Endothelial cell of umbilical vein (primary cell): ENCODE measurements around the gene PLPP1. TPM values are rescaled to one million over a fixed set of nuclear protein-coding genes. Genes with fewer than 3 reads are reported as not detected.

ENCODE experiments used
- BruUV-seq: library from RNA; stranded (reverse); fragments of 400-500 nt; replicated peaks from 2 replicates; lab custom pipeline; 2021; lab: Mats Ljungman, UMichigan
- CTCF ChIA-PET: fragments of 300-600, 350-600 bp; sonication (Branson Sonifier 250); formaldehyde crosslinking; loops from one replicate; lab custom pipeline; 2021; ENCODE audit warnings: antibody characterized with exemption, inconsistent platforms; lab: Charles Lee
- POLR2A ChIA-PET: fragments of 300-600, 350-600 bp; sonication (Branson Sonifier 250); formaldehyde crosslinking; loops from one replicate; lab custom pipeline; 2021; ENCODE audit warnings: antibody characterized with exemption, inconsistent platforms; lab: Charles Lee
- DNase-seq: peaks from one replicate; pipeline ENCODE4 v3.0.0-alpha.2; 2011; ENCODE audit warnings: low read depth, low spot score
- FAIRE-seq: peaks from 2 replicates; lab custom pipeline; 2011; peaks lifted over from hg19 to GRCh38; lab: Jason Lieb, UNC
- H2AFZ ChIP-seq: 2 replicates; pipeline ENCODE4 v1.6.0; 2012; ENCODE audit warnings: low read depth, low read length, control low read depth, inconsistent platforms
- H3K27ac ChIP-seq: 2 replicates; pipeline ENCODE4 v1.5.1; 2011; ENCODE audit warnings: low read depth, mild to moderate bottlenecking, control low read depth, low read length, moderate library complexity; ENCODE audit not compliant: insufficient read depth
- H3K27me3 ChIP-seq, 2 experiments: 2 replicates each; pipeline versions ENCODE4 v1.6.0 to v1.6.1; 2011; ENCODE audit warnings: low read length in 2 of 2, mixed read lengths in 1 of 2; ENCODE audit not compliant: control insufficient read depth in 2 of 2, insufficient read depth in 2 of 2
- H3K36me3 ChIP-seq, 2 experiments: 2 replicates in 1 of 2; 3 replicates in 1 of 2; pipeline ENCODE4 v1.5.1; 2011; ENCODE audit warnings: low read length in 2 of 2, mild to moderate bottlenecking in 1 of 2, moderate library complexity in 1 of 2; ENCODE audit not compliant: control insufficient read depth in 2 of 2, insufficient read depth in 2 of 2; ENCODE audit errors: extremely low read depth in 1 of 2
- H3K4me1 ChIP-seq: 3 replicates; pipeline ENCODE4 v1.5.1; 2011; ENCODE audit warnings: mild to moderate bottlenecking, low read length; ENCODE audit not compliant: control insufficient read depth, insufficient read depth; ENCODE audit errors: extremely low read depth
- H3K4me2 ChIP-seq: 2 replicates; pipeline ENCODE4 v1.6.1; 2011; ENCODE audit warnings: low read length, control low read depth, mixed read lengths; ENCODE audit not compliant: insufficient read depth
- H3K4me3 ChIP-seq, 3 experiments: fragments of 200-600 bp in 1 of 3; sonication (generic), shearing (Covaris generic) in 1 of 3; replicated peaks in 1 of 3; 2 replicates each; pipeline ENCODE4 v1.5.1; 2011 to 2016; ENCODE audit warnings: control low read depth in 3 of 3, low read length in 3 of 3, mild to moderate bottlenecking in 2 of 3, inconsistent platforms in 1 of 3, low read depth in 1 of 3, moderate library complexity in 1 of 3; ENCODE audit not compliant: insufficient read depth in 1 of 3
- H3K79me2 ChIP-seq: 2 replicates; pipeline ENCODE4 v1.6.0; 2012; ENCODE audit warnings: low read length, inconsistent platforms; ENCODE audit not compliant: control insufficient read depth, insufficient read depth
- H3K9ac ChIP-seq: replicated peaks from 2 replicates; pipeline ENCODE3; 2011; ENCODE audit warnings: low read length, control low read depth; ENCODE audit not compliant: insufficient read depth; ENCODE audit errors: extremely low read depth
- H3K9me1 ChIP-seq: replicated peaks from 3 replicates; pipeline ENCODE4 v1.6.0; 2011; ENCODE audit warnings: mild to moderate bottlenecking, low read length; ENCODE audit not compliant: control insufficient read depth, insufficient read depth; ENCODE audit errors: extremely low read depth
- H3K9me3 ChIP-seq: replicated peaks from 2 replicates; pipeline ENCODE4 v1.5.1; 2012; ENCODE audit warnings: low read length, inconsistent platforms; ENCODE audit not compliant: control insufficient read depth, insufficient read depth
- H4K20me1 ChIP-seq: replicated peaks from 2 replicates; pipeline ENCODE3; 2011; ENCODE audit warnings: mild to moderate bottlenecking, low read length; ENCODE audit not compliant: control insufficient read depth, insufficient read depth; ENCODE audit errors: extremely low read depth
- EZH2 ChIP-seq: IDR thresholded peaks from 2 replicates; pipeline ENCODE4 v1.6.1; 2012; ENCODE audit warnings: borderline replicate concordance, low read depth, mild to moderate bottlenecking, moderate library complexity, low read length, inconsistent platforms; ENCODE audit not compliant: severe bottlenecking
- GATA2 ChIP-seq: IDR thresholded peaks from 2 replicates; pipeline ENCODE4 v1.7.0; 2011; ENCODE audit warnings: low read depth, mild to moderate bottlenecking, moderate library complexity, mixed read lengths, low read length; ENCODE audit not compliant: insufficient read length, insufficient read depth
- JUN ChIP-seq: IDR thresholded peaks from 2 replicates; pipeline ENCODE4 v1.6.1; 2011; ENCODE audit warnings: borderline replicate concordance, low read depth; ENCODE audit not compliant: insufficient read length, insufficient read depth
- MYC ChIP-seq: IDR thresholded peaks from one replicate; pipeline ENCODE4 v1.6.1; 2011; ENCODE audit warnings: mild to moderate bottlenecking, low read depth, low read length
- POLR2A ChIP-seq: IDR thresholded peaks from 2 replicates; pipeline ENCODE4 v1.6.1; 2012; ENCODE audit warnings: low read depth, mild to moderate bottlenecking, control low read depth, low read length
- POLR2AphosphoS5 ChIP-seq: IDR thresholded peaks from 2 replicates; pipeline ENCODE4 v1.6.1; 2012; ENCODE audit warnings: low read depth, mild to moderate bottlenecking, control low read depth, low read length, moderate library complexity; ENCODE audit not compliant: insufficient read depth
- dilution Hi-C: fragments of 300-500 bp; cut with MboI; formaldehyde crosslinking; loops from one replicate; pipeline ENCODE4 v1.15.0; 2019; ENCODE audit warnings: low sequenced_read_pairs; ENCODE audit not compliant: extremely low pct_ligation_motif_present
- intact Hi-C: fragments of 100-400 bp; cut with micrococcal nuclease; formaldehyde crosslinking; loops from one replicate; pipeline ENCODE4 v1.10.0; 2022
- polyA plus RNA-seq, 4 experiments: library from polyadenylated mRNA; depleted of rRNA in 3 of 4; stranded (reverse) in 3 of 4; unstranded in 1 of 4; fragments of >200 nt; gene quantifications; 2 replicates each; pipeline versions ENCODE4 v1.2.1 to v1.2.3, GENCODE V29; 2011 to 2012; ENCODE audit warnings: missing spikeins in 1 of 4
- total RNA-seq: library from RNA; stranded (reverse); gene quantifications from 2 replicates; pipeline ENCODE4 v1.2.3, GENCODE V29; 2021
- TF ChIP-seq, protein P1 (sequence below): IDR thresholded peaks from 2 replicates; pipeline ENCODE4 v1.6.1; 2011; ENCODE audit not compliant: insufficient read depth, insufficient read length
- TF ChIP-seq, protein P2 (sequence below), 2 donors: IDR thresholded peaks; 1 replicate in 1 of 2; 2 replicates in 1 of 2; pipeline ENCODE4 v1.5.1; 2011; ENCODE audit warnings: low read length in 2 of 2, mild to moderate bottlenecking in 2 of 2, moderate library complexity in 2 of 2, control low read depth in 1 of 2, inconsistent platforms in 1 of 2, low read depth in 1 of 2; ENCODE audit not compliant: insufficient read depth in 1 of 2; ENCODE audit errors: extremely low read depth in 1 of 2

PLPP1 gene
- total and polyA plus RNA-seq, 2 donors (not counting 3 experiments of a cell fraction or from before 2014, with no cell fraction given): 14.3 to 25.9 TPM

DNA sequence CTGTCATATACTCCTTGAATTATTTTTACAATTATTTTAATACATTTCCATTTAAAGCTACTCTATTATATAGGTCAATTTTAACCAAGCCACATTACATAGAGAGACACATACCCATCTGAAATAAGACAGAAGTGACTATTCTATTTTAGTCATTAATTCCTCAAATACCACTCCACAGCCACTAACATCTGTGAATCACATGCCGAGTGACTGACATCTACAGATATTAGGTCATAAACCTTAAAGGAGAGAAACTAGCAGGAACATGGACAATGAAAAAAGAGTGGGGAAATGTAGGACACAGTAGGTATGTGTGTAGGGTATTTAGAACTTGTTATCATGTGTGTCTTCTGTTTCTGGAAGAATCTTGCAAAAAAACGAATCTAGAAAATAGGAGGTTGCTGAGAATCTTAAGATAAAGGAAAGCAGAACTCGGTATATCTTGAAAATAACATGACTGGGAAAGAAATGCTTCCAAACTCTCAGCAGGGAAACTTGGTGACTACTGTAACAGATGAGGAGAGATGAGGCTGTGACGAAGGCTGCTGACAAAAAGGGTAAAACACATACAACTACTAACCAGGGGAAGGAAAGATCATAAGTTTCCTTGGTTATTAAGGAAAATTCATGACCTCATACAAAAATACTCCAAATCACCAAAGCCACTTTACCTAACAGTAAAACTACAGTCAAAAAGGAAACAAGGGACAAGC lies 84.6 kb downstream of the PLPP1 start:
- DNase-seq (no peak), FAIRE-seq (no peak)
- no peaks in the 10 kb centered on the region for H3K4me1 ChIP-seq
- ChIA-PET POLR2A (no interaction called here), CTCF (interaction anchor here (1.1 kb wide), 1 partner anchor 9 kb away, joined by 4 read pairs; no protein-coding TSS in a partner anchor)
- no peaks in the 10 kb centered on the region for H4K20me1 ChIP-seq
- H3K9ac ChIP-seq: no peak overlapping the region
- intact Hi-C loops: no loop called here
- TF ChIP-seq EZH2: no peak
- no peak for TF ChIP-seq POLR2AphosphoS5
- no peak for TF ChIP-seq MYC
- TF ChIP-seq GATA2: no peak
- TF ChIP-seq POLR2A: no peak
- TF ChIP-seq, protein P1, sequence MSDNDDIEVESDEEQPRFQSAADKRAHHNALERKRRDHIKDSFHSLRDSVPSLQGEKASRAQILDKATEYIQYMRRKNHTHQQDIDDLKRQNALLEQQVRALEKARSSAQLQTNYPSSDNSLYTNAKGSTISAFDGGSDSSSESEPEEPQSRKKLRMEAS: no peak
- TF ChIP-seq JUN: no peak
- TF ChIP-seq, protein P2, sequence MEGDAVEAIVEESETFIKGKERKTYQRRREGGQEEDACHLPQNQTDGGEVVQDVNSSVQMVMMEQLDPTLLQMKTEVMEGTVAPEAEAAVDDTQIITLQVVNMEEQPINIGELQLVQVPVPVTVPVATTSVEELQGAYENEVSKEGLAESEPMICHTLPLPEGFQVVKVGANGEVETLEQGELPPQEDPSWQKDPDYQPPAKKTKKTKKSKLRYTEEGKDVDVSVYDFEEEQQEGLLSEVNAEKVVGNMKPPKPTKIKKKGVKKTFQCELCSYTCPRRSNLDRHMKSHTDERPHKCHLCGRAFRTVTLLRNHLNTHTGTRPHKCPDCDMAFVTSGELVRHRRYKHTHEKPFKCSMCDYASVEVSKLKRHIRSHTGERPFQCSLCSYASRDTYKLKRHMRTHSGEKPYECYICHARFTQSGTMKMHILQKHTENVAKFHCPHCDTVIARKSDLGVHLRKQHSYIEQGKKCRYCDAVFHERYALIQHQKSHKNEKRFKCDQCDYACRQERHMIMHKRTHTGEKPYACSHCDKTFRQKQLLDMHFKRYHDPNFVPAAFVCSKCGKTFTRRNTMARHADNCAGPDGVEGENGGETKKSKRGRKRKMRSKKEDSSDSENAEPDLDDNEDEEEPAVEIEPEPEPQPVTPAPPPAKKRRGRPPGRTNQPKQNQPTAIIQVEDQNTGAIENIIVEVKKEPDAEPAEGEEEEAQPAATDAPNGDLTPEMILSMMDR (IDR thresholded peaks at IDR 0.05; ENCODE audit: extremely low read depth in 1 of 2, insufficient read depth in 1 of 2, low read depth in 1 of 2, low read length in 2 of 2): no peak
- H3K79me2 ChIP-seq: no peaks in the 10 kb centered on the region
- no peak overlapping the region for H2AFZ ChIP-seq
- no peak overlapping the region for H3K27ac ChIP-seq
- H3K4me2 ChIP-seq: no peak overlapping the region
- dilution Hi-C loops: no loop called here
- H3K36me3 ChIP-seq: no peaks in the 10 kb centered on the region
- H3K27me3 ChIP-seq: no peaks in the 10 kb centered on the region
- no peaks in the 10 kb centered on the region for H3K9me1 ChIP-seq
- no peak overlapping the region for H3K4me3 ChIP-seq
- no TSS peak for BruUV-seq
- H3K9me3 ChIP-seq: no peaks in the 10 kb centered on the region
